Glomerular visceral epithelial cell (primary cell): ENCODE results near the gene LUM.
A peak's percentile ranks its signal among the peaks of the same experiment; 100 is the strongest.

Experiments used
- DNase-seq: peaks from one replicate; pipeline ENCODE4 v3.0.0-alpha.2; 2016; ENCODE audit errors: extremely low spot score

Gene LUM, protein sequence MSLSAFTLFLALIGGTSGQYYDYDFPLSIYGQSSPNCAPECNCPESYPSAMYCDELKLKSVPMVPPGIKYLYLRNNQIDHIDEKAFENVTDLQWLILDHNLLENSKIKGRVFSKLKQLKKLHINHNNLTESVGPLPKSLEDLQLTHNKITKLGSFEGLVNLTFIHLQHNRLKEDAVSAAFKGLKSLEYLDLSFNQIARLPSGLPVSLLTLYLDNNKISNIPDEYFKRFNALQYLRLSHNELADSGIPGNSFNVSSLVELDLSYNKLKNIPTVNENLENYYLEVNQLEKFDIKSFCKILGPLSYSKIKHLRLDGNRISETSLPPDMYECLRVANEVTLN

GRCh38 chr12:91111366-91112325, at the start of gene LUM:
Gene LUM, minus strand, starts transcription at chr12:91111494. Its CDS starts 2,515 bp downstream, at chr12:91108979.
- peak; percentile 90 for DNase-seq

DNA sequence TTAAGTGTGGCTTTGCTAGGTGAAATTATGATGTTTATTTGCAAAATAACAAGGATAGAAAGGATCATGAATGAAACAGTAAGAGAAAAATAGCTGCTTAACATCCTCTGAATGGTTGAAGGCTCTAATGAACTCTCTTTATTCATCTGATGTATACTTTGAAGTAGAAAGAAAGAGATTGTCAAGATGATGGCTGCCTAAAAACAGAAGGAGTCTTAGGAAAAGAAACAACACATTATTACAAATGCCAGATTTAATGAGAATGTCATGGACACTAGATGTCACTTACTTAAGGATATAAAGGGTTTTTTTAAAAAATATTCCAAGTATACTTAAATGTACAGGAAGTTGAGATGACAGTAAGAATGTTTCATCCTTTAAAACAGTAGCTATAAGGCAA, 49.7 kb upstream of the LUM start:
- DNase-seq: no peak

GRCh38 chr12:91155990-91156389, 44.7 kb upstream of the LUM start:
- DNase-seq: no peak

DNA sequence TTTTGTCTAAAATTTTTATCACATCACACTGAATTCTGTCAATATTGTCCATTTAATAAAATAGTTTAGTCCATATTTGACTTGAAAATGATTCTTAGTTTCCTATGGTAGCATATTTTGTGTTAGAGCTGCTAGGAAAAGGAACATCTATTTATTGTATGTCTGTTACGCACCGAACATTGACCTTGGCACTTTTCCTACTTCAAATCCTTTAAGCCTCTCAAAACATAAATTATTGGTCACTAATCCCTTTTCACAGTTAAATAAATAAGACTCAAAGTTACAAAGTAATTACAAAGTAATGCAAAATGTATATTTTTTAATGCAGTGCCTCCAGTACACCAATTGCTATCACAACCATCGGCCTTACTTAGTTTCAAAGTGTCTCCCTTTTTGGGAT, 42.8 kb upstream of the LUM start:
- no peak for DNase-seq

- DNase-seq: no peak
Observed at GRCh38 chr12:91144053-91144452, 32.8 kb upstream of the LUM start.

GRCh38 chr12:91143206-91143605, 31.9 kb upstream of the LUM start:
- DNase-seq: no peak

GRCh38 chr12:91142221-91142631, 30.9 kb upstream of the LUM start:
- no peak for DNase-seq

DNA sequence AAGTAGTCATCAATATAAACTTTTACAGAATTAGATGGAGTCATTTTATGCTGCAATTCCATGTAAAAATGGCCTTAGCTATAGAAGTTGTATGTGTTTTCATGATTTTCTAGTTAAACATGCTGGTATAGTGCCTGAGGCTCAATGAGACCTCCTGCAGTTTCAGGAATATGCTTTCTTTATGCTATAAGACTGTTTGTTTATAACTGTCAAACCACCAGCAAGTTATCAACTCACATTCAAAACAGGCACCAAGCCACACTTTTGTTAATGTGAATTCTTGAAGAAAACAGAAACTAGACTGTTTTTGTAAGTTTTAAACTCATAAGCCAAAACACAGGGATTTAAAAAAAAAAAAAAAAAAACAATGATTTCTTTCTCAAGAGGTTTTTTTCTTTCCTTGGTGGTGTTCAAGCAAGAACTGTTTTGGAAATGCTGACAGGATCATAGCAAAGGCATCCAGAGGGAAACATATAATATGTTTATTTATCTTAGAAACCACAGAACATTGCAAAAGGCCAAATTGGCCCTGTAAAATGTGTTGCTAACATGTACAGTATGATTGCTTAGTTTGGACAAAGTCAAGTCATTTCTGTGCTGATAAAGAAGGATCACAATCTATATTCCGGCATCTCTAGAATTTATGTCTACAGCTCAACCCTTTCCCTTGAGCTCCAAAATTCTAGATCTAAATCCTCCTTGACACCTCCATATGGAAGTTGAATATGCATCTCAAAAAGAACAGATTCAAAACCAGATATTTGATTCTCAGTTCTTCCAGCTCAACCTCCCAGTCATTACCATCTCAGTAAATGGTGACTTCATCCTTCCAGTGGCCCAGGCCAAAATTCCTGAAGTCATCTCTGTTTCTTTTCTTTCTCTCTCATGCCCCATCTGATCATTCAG, 29.0 kb upstream of the LUM start:
- DNase-seq: no peak

DNA sequence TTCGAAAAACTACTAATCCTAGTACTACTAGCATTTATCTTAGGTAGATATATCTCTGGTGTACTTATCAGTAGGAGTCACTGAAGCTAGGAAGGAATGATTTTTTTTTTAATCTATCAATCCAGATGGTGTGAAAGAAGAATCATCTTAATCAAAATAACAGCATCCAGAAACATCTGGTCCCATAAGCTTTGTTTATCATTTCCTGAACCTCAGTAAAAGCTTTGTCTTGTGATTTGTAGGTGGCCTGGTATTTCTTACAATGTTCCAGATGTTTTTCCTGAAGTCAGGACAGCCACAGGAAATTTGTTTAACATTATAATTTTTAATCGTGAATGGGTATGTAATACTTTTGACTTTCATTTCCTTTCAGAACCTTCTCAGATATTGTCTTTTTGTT, 28.0 kb upstream of the LUM start:
- DNase-seq: no peak

DNA sequence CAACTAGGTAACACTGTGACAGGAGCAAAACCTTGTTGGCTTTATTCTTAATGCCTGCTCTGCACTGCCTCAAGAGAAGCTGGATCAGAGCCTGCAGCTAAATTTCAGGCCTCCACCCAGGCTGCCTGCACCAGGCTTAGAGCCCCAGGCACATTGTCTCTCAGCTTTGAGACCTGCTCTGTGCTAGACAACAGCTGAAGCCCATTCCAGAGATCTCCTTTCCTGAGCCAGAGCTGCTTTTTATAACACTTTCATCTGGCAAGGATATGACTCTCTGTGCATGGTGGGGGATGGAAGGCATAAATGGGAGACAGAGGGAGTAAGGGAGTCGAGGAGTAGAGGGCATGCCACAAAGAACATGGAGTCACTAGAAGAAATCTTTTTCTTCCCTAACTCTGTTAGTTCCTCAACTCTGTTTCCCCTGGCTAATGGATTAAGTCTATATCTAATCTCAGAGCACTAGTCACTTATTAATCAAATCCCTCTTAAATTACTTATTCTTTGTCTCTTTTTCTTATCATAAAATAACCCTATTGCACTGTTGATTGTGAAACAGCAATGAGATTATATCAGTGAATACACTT, 27.1 kb upstream of the LUM start:
- no peak for DNase-seq

- peak; percentile 59 for DNase-seq
Observed at GRCh38 chr12:91133871-91134270, 22.6 kb upstream of the LUM start.

GRCh38 chr12:91129662-91130362, 18.5 kb upstream of the LUM start:
- DNase-seq: no peak

GRCh38 chr12:91127751-91128150, 16.5 kb upstream of the LUM start:
- DNase-seq: peak; percentile 44

DNA sequence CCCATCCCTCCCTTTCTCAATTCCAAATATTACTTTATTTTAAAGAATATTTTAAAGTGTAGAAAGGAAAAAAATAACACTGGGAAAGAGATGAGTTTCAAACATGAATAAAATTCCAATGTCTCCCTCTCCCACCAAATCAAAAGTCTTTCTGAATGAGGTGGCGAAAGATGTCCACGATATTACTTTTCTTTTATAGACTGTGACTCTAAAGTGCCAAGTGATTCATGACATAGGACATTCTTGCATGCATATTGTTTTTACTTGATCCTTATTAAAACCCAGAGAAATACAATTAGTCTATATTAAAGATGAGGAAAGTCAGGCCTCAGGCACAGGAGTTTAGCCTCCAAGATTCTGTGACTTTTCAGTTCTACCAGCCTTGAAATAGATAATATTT, 16.0 kb upstream of the LUM start:
- peak; percentile 11 for DNase-seq

GRCh38 chr12:91126516-91126915, 15.2 kb upstream of the LUM start:
- DNase-seq: no peak

GRCh38 chr12:91123236-91123916, 12.1 kb upstream of the LUM start:
- DNase-seq: no peak

GRCh38 chr12:91120781-91121180, 9.5 kb upstream of the LUM start:
- DNase-seq: no peak

GRCh38 chr12:91119089-91119488, 7.8 kb upstream of the LUM start:
- DNase-seq: no peak

- peak; percentile 71 for DNase-seq
Observed at GRCh38 chr12:91113621-91114020, 2.3 kb upstream of the LUM start.

- DNase-seq: no peak
Observed at GRCh38 chr12:91110311-91110924, 876 bp downstream of the LUM start.
